H1 (cell line): ENCODE results near the gene AP4M1. TPM values are rescaled to one million over a fixed set of nuclear protein-coding genes. Genes with fewer than 3 reads are reported as not detected.

Source experiments
- CTCF ChIA-PET: fragments of 300-600 bp; sonication (Branson Sonifier 250); formaldehyde crosslinking; loops from one replicate; lab custom pipeline; 2021; ENCODE audit not compliant: partially characterized antibody; lab: Charles Lee
- POLR2A ChIA-PET: fragments of 300-600 bp; sonication (Branson Sonifier 250); formaldehyde crosslinking; loops from one replicate; lab custom pipeline; 2021; ENCODE audit warnings: inconsistent platforms; ENCODE audit not compliant: partially characterized antibody; lab: Charles Lee
- DNase-seq, 2 experiments: peaks; one replicate each; pipeline versions ENCODE4 v3.0.0 to v3.0.0-alpha.2; 2010 to 2022; ENCODE audit warnings: low spot score in 2 of 2, low read depth in 1 of 2, mixed read lengths in 1 of 2
- FAIRE-seq: peaks from 2 replicates; lab custom pipeline; 2011; peaks lifted over from hg19 to GRCh38; lab: Jason Lieb, UNC
- H2AFZ ChIP-seq: 2 replicates; pipeline ENCODE4 v1.8.1; 2012; ENCODE audit warnings: low read length, inconsistent platforms
- H2AK5ac ChIP-seq: 2 replicates; pipeline ENCODE4 v1.6.1; 2013; ENCODE audit warnings: low read depth, low read length
- H2BK120ac ChIP-seq: replicated peaks from 2 replicates; pipeline ENCODE3; 2013; ENCODE audit warnings: low read depth, low read length, inconsistent platforms
- H2BK12ac ChIP-seq: 2 replicates; pipeline ENCODE4 v1.6.1; 2013; ENCODE audit warnings: low read depth, low read length
- H2BK15ac ChIP-seq: 2 replicates; pipeline ENCODE4 v1.6.1; 2013; ENCODE audit warnings: low read length
- H2BK20ac ChIP-seq: 2 replicates; pipeline ENCODE4 v1.6.1; 2013; ENCODE audit warnings: low read length
- H2BK5ac ChIP-seq: 2 replicates; pipeline ENCODE4 v1.6.1; 2013; ENCODE audit warnings: low read depth, low read length
- H3K14ac ChIP-seq: 2 replicates; pipeline ENCODE4 v1.6.1; 2013; ENCODE audit warnings: inconsistent platforms; ENCODE audit not compliant: insufficient read length
- H3K18ac ChIP-seq: 2 replicates; pipeline ENCODE4 v1.6.1; 2013; ENCODE audit warnings: low read length; ENCODE audit errors: extremely low read depth
- H3K23ac ChIP-seq: 2 replicates; pipeline ENCODE4 v1.6.1; 2013; ENCODE audit warnings: inconsistent platforms; ENCODE audit not compliant: insufficient read length
- H3K23me2 ChIP-seq: 2 replicates; pipeline ENCODE4 v1.6.1; 2013; ENCODE audit warnings: low read depth, low read length
- H3K27ac ChIP-seq: 2 replicates; pipeline ENCODE4 v1.6.1; 2011; ENCODE audit warnings: low read depth, low read length, inconsistent platforms
- H3K27me3 ChIP-seq, 4 experiments: replicated peaks in 1 of 4; 1 replicate in 1 of 4; 2 replicates in 3 of 4; pipeline versions ENCODE4 v1.6.1 to v1.8.1; 2011 to 2013; ENCODE audit warnings: low read length in 3 of 4, mild to moderate bottlenecking in 3 of 4, inconsistent platforms in 2 of 4, mixed read lengths in 2 of 4, moderate library complexity in 1 of 4; ENCODE audit not compliant: control insufficient read depth in 3 of 4, insufficient read depth in 3 of 4; ENCODE audit errors: extremely low read depth in 1 of 4
- H3K36me3 ChIP-seq, 4 experiments: 2 replicates each; pipeline versions ENCODE4 v1.6.1 to v1.8.1; 2011 to 2013; ENCODE audit warnings: mild to moderate bottlenecking in 4 of 4, low read length in 3 of 4, moderate library complexity in 2 of 4, control low read depth in 1 of 4, inconsistent platforms in 1 of 4; ENCODE audit not compliant: insufficient read depth in 4 of 4, control insufficient read depth in 2 of 4
- H3K4ac ChIP-seq: replicated peaks from 2 replicates; pipeline ENCODE3; 2013; ENCODE audit warnings: low read length, low read depth, mixed read lengths, inconsistent platforms; ENCODE audit not compliant: insufficient read length
- H3K4me1 ChIP-seq, 4 experiments: replicated peaks in 1 of 4; 1 replicate in 1 of 4; 2 replicates in 3 of 4; pipeline versions ENCODE4 v1.6.1 to v1.8.1; 2011 to 2013; ENCODE audit warnings: low read length in 3 of 4, inconsistent platforms in 2 of 4, mixed read lengths in 1 of 4; ENCODE audit not compliant: insufficient read depth in 4 of 4, control insufficient read depth in 3 of 4
- H3K4me2 ChIP-seq, 2 experiments: 2 replicates each; pipeline versions ENCODE4 v1.6.1 to v1.8.1; 2011 to 2013; ENCODE audit warnings: low read depth in 2 of 2, low read length in 2 of 2, control low read depth in 1 of 2, inconsistent platforms in 1 of 2, mild to moderate bottlenecking in 1 of 2; ENCODE audit not compliant: insufficient read depth in 1 of 2
- H3K4me3 ChIP-seq, 4 experiments: fragments of 200-600, 300-600 bp in 1 of 4; sonication (generic), shearing (Covaris generic), sonication (Bioruptor Twin) in 1 of 4; 2 replicates each; pipeline versions ENCODE4 v1.5.1 to v1.8.1; 2011 to 2016; ENCODE audit warnings: low read length in 4 of 4, low read depth in 3 of 4, control low read depth in 2 of 4, inconsistent platforms in 2 of 4, mild to moderate bottlenecking in 2 of 4, mixed read lengths in 1 of 4, moderate library complexity in 1 of 4; ENCODE audit not compliant: insufficient read depth in 2 of 4; ENCODE audit errors: extremely low read depth in 1 of 4
- H3K56ac ChIP-seq: replicated peaks from 2 replicates; pipeline ENCODE3; 2013; ENCODE audit warnings: low read depth, mild to moderate bottlenecking, mixed read lengths, low read length, inconsistent platforms; ENCODE audit not compliant: insufficient read length
- H3K79me1 ChIP-seq: 2 replicates; pipeline ENCODE4 v1.6.1; 2013; ENCODE audit warnings: low read depth, low read length, control low read depth
- H3K79me2 ChIP-seq, 2 experiments: 2 replicates each; pipeline versions ENCODE4 v1.6.1 to v1.8.1; 2012 to 2013; ENCODE audit warnings: low read length in 2 of 2, mild to moderate bottlenecking in 2 of 2, inconsistent platforms in 1 of 2; ENCODE audit not compliant: insufficient read depth in 2 of 2, control insufficient read depth in 1 of 2
- H3K9ac ChIP-seq, 4 experiments: replicated peaks in 1 of 4; 1 replicate in 1 of 4; 2 replicates in 3 of 4; pipeline versions ENCODE4 v1.6.1 to v1.8.1; 2011 to 2013; ENCODE audit warnings: low read depth in 3 of 4, low read length in 3 of 4, control low read depth in 2 of 4, mild to moderate bottlenecking in 2 of 4, moderate library complexity in 2 of 4, inconsistent platforms in 1 of 4; ENCODE audit errors: extremely low read depth in 1 of 4
- H3K9me3 ChIP-seq, 2 experiments: 2 replicates each; pipeline versions ENCODE4 v1.6.1 to v1.8.1; 2012 to 2013; ENCODE audit warnings: mild to moderate bottlenecking in 2 of 2, moderate library complexity in 2 of 2, control low read depth in 1 of 2, inconsistent platforms in 1 of 2, low read depth in 1 of 2, low read length in 1 of 2, mixed read lengths in 1 of 2; ENCODE audit not compliant: insufficient read depth in 2 of 2
- H4K20me1 ChIP-seq, 2 experiments: replicated peaks in 1 of 2; 2 replicates each; pipeline versions ENCODE3 to v1.8.1; 2011 to 2013; ENCODE audit warnings: inconsistent platforms in 2 of 2, low read length in 2 of 2, mild to moderate bottlenecking in 1 of 2; ENCODE audit not compliant: insufficient read depth in 2 of 2, control insufficient read depth in 1 of 2
- H4K5ac ChIP-seq: 2 replicates; pipeline ENCODE4 v1.6.1; 2013; ENCODE audit warnings: low read length, low read depth, mixed read lengths, inconsistent platforms; ENCODE audit not compliant: insufficient read length
- H4K8ac ChIP-seq: 2 replicates; pipeline ENCODE4 v1.8.0; 2013; ENCODE audit warnings: mild to moderate bottlenecking, moderate library complexity, low read length, inconsistent platforms; ENCODE audit not compliant: insufficient read depth; ENCODE audit errors: extremely low read depth
- H4K91ac ChIP-seq: replicated peaks from 2 replicates; pipeline ENCODE3; 2013; ENCODE audit warnings: low read length, mixed read lengths, inconsistent platforms; ENCODE audit not compliant: insufficient read length
- ATF3 ChIP-seq: IDR thresholded peaks from 2 replicates; pipeline ENCODE4 v1.6.1; 2011; ENCODE audit warnings: low read depth, mild to moderate bottlenecking, low read length; ENCODE audit not compliant: insufficient read depth
- CEBPB ChIP-seq: IDR thresholded peaks from 2 replicates; pipeline ENCODE4 v1.6.1; 2012; ENCODE audit warnings: low read depth, low read length
- POU5F1 ChIP-seq: IDR thresholded peaks from 2 replicates; pipeline ENCODE4 v1.6.1; 2011; ENCODE audit warnings: low read depth, mild to moderate bottlenecking, low read length, moderate library complexity
- SIN3A ChIP-seq, 2 experiments: IDR thresholded peaks in 1 of 2; conservative IDR thresholded peaks in 1 of 2; 2 replicates each; pipeline ENCODE4 v1.6.1; 2011 to 2012; ENCODE audit warnings: low read length in 2 of 2, improper control_type of control experiment in 1 of 2, low read depth in 1 of 2, mild to moderate bottlenecking in 1 of 2
- SRF ChIP-seq: IDR thresholded peaks from 2 replicates; pipeline ENCODE4 v1.6.1; 2011; ENCODE audit warnings: mild to moderate bottlenecking, low read depth, low read length, moderate library complexity
- SUZ12 ChIP-seq: fragments of 200-600 bp; sonication (generic); IDR thresholded peaks from 2 replicates; pipeline ENCODE4 v1.6.1; 2012; ENCODE audit warnings: mild to moderate bottlenecking, inconsistent platforms, low read length, moderate library complexity, mixed read lengths
- WGBS, 2 experiments: shearing (Covaris generic) in 1 of 2; methylation state at CpG; one replicate each; pipeline versions ENCODE4 v1.1.6 to v1.1.7; 2013 to 2015; ENCODE audit warnings: low lambda C conversion rate in 2 of 2, mixed read lengths in 2 of 2, inconsistent platforms in 1 of 2, low coverage in 1 of 2, missing lambda C conversion rate in 1 of 2; ENCODE audit not compliant: insufficient replicate concordance in 2 of 2, insufficient coverage in 1 of 2, insufficient read length in 1 of 2; ENCODE audit errors: extremely low coverage in 1 of 2, missing lambda C conversion rate in 1 of 2; 5-methylcytosine and 5-hydroxymethylcytosine counted together
- polyA plus RNA-seq, 7 experiments: library from polyadenylated mRNA; depleted of rRNA in 3 of 7; stranded (reverse) in 5 of 7; unstranded in 2 of 7; fragments of >200 nt in 5 of 7; fragments of 200-250 nt in 2 of 7; gene quantifications; 1 replicate in 5 of 7; 2 replicates in 1 of 7; 4 replicates in 1 of 7; pipeline versions ENCODE4 v1.2.1 to v1.2.3, GENCODE V29; 2011 to 2013; ENCODE audit warnings: missing spikeins in 2 of 7, mixed read lengths in 2 of 7
- total RNA-seq: library from RNA; stranded (reverse); fragmentation: NEBNext Ultra II Directional; extraction: Animal tissue kit (Norgen Biotek cat#: 25700); gene quantifications from 2 replicates; pipeline ENCODE4 v1.2.1, GENCODE V29; 2021

Gene AP4M1
- total and polyA plus RNA-seq, 2 of the 8 experiments (the other 6 are each of a cell fraction or from before 2014, with no cell fraction given), result 15.2 to 16.6 TPM

DNA sequence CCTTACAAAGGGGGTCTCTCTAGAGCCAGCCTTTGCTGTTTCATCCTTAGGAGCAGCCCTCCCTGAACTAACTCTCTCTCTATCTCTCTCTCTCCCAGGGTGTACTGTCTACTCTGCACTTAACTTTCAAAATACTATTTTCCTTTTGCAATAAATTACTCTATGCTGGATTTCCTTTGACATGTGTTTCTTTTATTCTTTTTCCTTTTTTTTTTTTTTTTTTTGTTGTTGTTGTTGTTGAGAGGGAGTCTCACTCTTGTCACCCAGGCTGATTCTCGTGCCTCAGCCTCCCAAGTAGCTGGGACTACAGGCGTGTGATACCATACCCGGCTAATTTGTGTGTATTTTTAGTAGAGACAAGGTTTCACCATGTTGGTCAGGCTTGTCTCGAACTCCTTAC, 18.5 kb upstream of the AP4M1 start:
- TF ChIP-seq CEBPB (no peak), POU5F1 (no peak), SRF (no peak), SIN3A (conservative IDR thresholded peaks at IDR 0.05 in 1 of 2, IDR thresholded peaks at IDR 0.05 in 1 of 2; ENCODE audit: low read depth in 1 of 2, low read length in 2 of 2) (no peak), ATF3 (no peak), SUZ12 (no peak)
- peaks cover 1 to 3% of the 10 kb centered on the region in 2 experiments for H4K20me1 ChIP-seq
- POLR2A ChIA-PET, result interaction anchor here (0.6 to 19.5 kb wide), 17 partner anchors 11 to 262 kb away, joined by 3 to 722 read pairs (median 3); partner anchors contain the start of genes AP4M1, MBLAC1 and MCM7
- H3K4ac ChIP-seq, result no peak overlapping the region
- H3K4me2 ChIP-seq, result peak overlapping the region; percentile 34 to 65
- H2AK5ac ChIP-seq, result no peak overlapping the region
- peak overlapping the region; percentile 81 for H3K27ac ChIP-seq
- H3K79me2 ChIP-seq, result peaks cover 28 to 36% of the 10 kb centered on the region in 2 experiments
- peaks cover 4% of the 10 kb centered on the region; the same call in 1 of the 2 replicates for H3K79me1 ChIP-seq
- peak overlapping the region; percentile 89 for H3K18ac ChIP-seq
- H4K91ac ChIP-seq, result no peak overlapping the region
- no peaks in the 10 kb centered on the region for H3K9me3 ChIP-seq
- no peak overlapping the region for H4K8ac ChIP-seq
- peaks cover 12 to 21% (median 17%) of the 10 kb centered on the region in 4 experiments; a peak in 7 of 8 replicates for H3K36me3 ChIP-seq
- DNase-seq (no peak), FAIRE-seq (no peak)
- peak overlapping the region; percentile 85; the same call in 1 of the 2 replicates for H2BK12ac ChIP-seq
- H2BK120ac ChIP-seq, result peak overlapping the region; percentile 13
- peak overlapping the region in 1 of 4 experiments; percentile 100; a peak in 2 of 8 replicates for H3K4me3 ChIP-seq
- peaks cover 6% of the 10 kb centered on the region; the same call in 1 of the 2 replicates for H3K23me2 ChIP-seq
- H2AFZ ChIP-seq, result no peak overlapping the region
- no peak overlapping the region for H3K56ac ChIP-seq
- H3K4me1 ChIP-seq, result peaks cover 0 to 9% (median 4%) of the 10 kb centered on the region in 4 experiments; a peak in 3 of 7 replicates
- H4K5ac ChIP-seq, result no peak overlapping the region
- H2BK20ac ChIP-seq, result no peak overlapping the region
- H2BK5ac ChIP-seq, result no peak overlapping the region
- WGBS, 2 experiments, result 67% methylated on average over 4 of the region's 4 CpGs; no CpG with 5 or more reads in 1 of the 2 experiments
- no peak overlapping the region for H3K14ac ChIP-seq
- H2BK15ac ChIP-seq, result 0 out of 2 replicates have a peak overlapping the region, but pooled peaks have one; percentile 61
- H3K27me3 ChIP-seq, result no peaks in the 10 kb centered on the region
- H3K9ac ChIP-seq, result peak overlapping the region in 2 of 4 experiments; percentile 56 to 63; a peak in 3 of 7 replicates
- no peak overlapping the region for H3K23ac ChIP-seq
- CTCF ChIA-PET, result interaction anchor here (0.6 to 1.2 kb wide), 9 partner anchors 8 to 680 kb away, joined by 3 to 8 read pairs (median 4); partner anchors contain the start of genes AP4M1, GJC3 and MCM7
